Activated naive CD4-positive, alpha-beta T cell (primary cell): Measurements from ENCODE around the gene TBC1D1.
A peak's percentile ranks its signal among the peaks of the same experiment; 100 is the strongest.

ENCODE experiments used
- DNase-seq, 4 experiments: peaks; one replicate each; lab custom pipeline; 2025; lab: John Stamatoyannopoulos, UW

TBC1D1 gene

GRCh38 chr4:38131371-38132091 is 240.6 kb downstream of the TBC1D1 start:
- DNase-seq: peak; percentile 3 to 32 (median 24)

- peak; percentile 2 to 19 (median 14) for DNase-seq
Observed at GRCh38 chr4:38132107-38132673, 241.3 kb downstream of the TBC1D1 start.

- no peak for DNase-seq
Observed at GRCh38 chr4:38132843-38133662, 242.2 kb downstream of the TBC1D1 start.

GRCh38 chr4:38133711-38134480 is 243.0 kb downstream of the TBC1D1 start:
- DNase-seq: no peak

GRCh38 chr4:38135201-38135600 is 244.3 kb downstream of the TBC1D1 start:
- DNase-seq: no peak

GRCh38 chr4:38136604-38137003 is 245.7 kb downstream of the TBC1D1 start:
- DNase-seq: no peak

- DNase-seq: no peak
Observed at GRCh38 chr4:38137080-38137479, 246.2 kb downstream of the TBC1D1 start.

GRCh38 chr4:38138363-38138762 is 247.5 kb downstream of the TBC1D1 start:
- DNase-seq: no peak

- no peak for DNase-seq
Observed at GRCh38 chr4:38139187-38139586, 248.3 kb downstream of the TBC1D1 start.

- no peak for DNase-seq
Observed at GRCh38 chr4:38140643-38141203, 249.8 kb downstream of the TBC1D1 start.

- DNase-seq: no peak
Observed at GRCh38 chr4:38141808-38142500, 251.1 kb downstream of the TBC1D1 start.

- DNase-seq: no peak
Observed at GRCh38 chr4:38144031-38144430, 253.1 kb downstream of the TBC1D1 start.

GRCh38 chr4:38145033-38145678 is 254.3 kb downstream of the TBC1D1 start:
- DNase-seq: no peak

GRCh38 chr4:38145741-38146140 is 254.9 kb downstream of the TBC1D1 start:
- no peak for DNase-seq

- DNase-seq: no peak
Observed at GRCh38 chr4:38146383-38146782, 255.5 kb downstream of the TBC1D1 start.

- DNase-seq: no peak
Observed at GRCh38 chr4:38149472-38149996, 258.6 kb downstream of the TBC1D1 start.

GRCh38 chr4:38149997-38150671 is 259.2 kb downstream of the TBC1D1 start:
- DNase-seq: no peak

- no peak for DNase-seq
Observed at GRCh38 chr4:38150766-38151165, 259.9 kb downstream of the TBC1D1 start.

GRCh38 chr4:38151873-38152272 is 261.0 kb downstream of the TBC1D1 start:
- no peak for DNase-seq

- no peak for DNase-seq
Observed at GRCh38 chr4:38152305-38152704, 261.4 kb downstream of the TBC1D1 start.
